ENCODE data around the gene PCBP3. TPM values are rescaled to one million over a fixed set of nuclear protein-coding genes. Genes with fewer than 3 reads are reported as not detected.

Gene PCBP3
- total RNA-seq, 1 donor from 2014 or later: 72.7 TPM

DNA sequence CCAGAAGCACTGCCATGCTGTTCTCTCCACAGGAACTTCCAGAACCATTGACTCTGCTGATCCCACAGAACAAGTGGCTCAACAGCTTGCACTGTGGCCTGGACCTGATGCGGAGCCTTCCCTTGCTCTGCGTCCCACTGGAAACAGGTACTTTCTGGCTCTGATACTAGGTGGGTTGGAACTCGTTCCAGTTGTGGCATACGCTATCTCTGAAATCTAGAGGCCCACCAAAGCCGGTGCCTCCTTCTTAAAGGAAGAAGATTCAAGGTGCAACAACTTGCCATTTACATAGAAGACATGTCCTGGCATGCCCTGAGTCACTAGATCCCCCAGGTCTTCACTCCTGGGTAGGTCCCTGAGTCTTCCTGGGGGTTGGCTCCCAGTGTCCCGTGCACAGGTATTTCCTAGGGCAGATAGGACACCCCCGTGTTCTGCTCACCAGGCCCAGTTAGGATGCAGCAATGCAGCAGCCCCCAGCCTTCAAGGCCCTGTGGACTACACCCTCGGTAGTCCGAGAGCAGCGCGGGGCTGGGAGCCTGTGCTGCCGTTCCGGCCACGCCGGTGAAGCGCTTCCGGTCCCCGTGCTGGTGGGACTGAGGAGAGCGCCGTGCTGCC lies 10.8 kb upstream of the PCBP3 start:
- H3K9me3 Mint-ChIP-seq (ENCODE audit: unreplicated experiment): peaks cover 2% of the 10 kb centered on the region
- peaks cover 2% of the 10 kb centered on the region for H3K4me1 Mint-ChIP-seq (ENCODE audit: low read depth, unreplicated experiment)

GRCh38 chr21:45634511-45635183 lies 8.9 kb upstream of the PCBP3 start:
- Mint-ChIP-seq H3K36me3 (ENCODE audit: unreplicated experiment) (no peaks in the 10 kb centered on the region), H3K4me3 (ENCODE audit: unreplicated experiment) (no peak overlapping the region), H3K4me1 (ENCODE audit: low read depth, unreplicated experiment) (peaks cover 14% of the 10 kb centered on the region), H3K27me3 (ENCODE audit: unreplicated experiment) (peaks cover 5% of the 10 kb centered on the region), H3K27ac (ENCODE audit: unreplicated experiment) (no peak overlapping the region), H3K9me3 (ENCODE audit: unreplicated experiment) (peaks cover 2% of the 10 kb centered on the region)
- TF ChIP-seq, protein P1, sequence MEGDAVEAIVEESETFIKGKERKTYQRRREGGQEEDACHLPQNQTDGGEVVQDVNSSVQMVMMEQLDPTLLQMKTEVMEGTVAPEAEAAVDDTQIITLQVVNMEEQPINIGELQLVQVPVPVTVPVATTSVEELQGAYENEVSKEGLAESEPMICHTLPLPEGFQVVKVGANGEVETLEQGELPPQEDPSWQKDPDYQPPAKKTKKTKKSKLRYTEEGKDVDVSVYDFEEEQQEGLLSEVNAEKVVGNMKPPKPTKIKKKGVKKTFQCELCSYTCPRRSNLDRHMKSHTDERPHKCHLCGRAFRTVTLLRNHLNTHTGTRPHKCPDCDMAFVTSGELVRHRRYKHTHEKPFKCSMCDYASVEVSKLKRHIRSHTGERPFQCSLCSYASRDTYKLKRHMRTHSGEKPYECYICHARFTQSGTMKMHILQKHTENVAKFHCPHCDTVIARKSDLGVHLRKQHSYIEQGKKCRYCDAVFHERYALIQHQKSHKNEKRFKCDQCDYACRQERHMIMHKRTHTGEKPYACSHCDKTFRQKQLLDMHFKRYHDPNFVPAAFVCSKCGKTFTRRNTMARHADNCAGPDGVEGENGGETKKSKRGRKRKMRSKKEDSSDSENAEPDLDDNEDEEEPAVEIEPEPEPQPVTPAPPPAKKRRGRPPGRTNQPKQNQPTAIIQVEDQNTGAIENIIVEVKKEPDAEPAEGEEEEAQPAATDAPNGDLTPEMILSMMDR (IDR thresholded peaks at IDR 0.05; ENCODE audit: partially characterized antibody, unreplicated experiment): no peak
- DNase-seq: no peak

More for the DNA sequence above, 10.8 kb upstream of the PCBP3 start:
- TF ChIP-seq, protein P1 (IDR thresholded peaks at IDR 0.05; ENCODE audit: partially characterized antibody, unreplicated experiment): no peak
- Mint-ChIP-seq H3K27me3 (ENCODE audit: unreplicated experiment) (peaks cover 2% of the 10 kb centered on the region), H3K4me3 (ENCODE audit: unreplicated experiment) (no peak overlapping the region), H3K36me3 (ENCODE audit: unreplicated experiment) (no peaks in the 10 kb centered on the region), H3K27ac (ENCODE audit: unreplicated experiment) (no peak overlapping the region)
- no peak for DNase-seq

DNA sequence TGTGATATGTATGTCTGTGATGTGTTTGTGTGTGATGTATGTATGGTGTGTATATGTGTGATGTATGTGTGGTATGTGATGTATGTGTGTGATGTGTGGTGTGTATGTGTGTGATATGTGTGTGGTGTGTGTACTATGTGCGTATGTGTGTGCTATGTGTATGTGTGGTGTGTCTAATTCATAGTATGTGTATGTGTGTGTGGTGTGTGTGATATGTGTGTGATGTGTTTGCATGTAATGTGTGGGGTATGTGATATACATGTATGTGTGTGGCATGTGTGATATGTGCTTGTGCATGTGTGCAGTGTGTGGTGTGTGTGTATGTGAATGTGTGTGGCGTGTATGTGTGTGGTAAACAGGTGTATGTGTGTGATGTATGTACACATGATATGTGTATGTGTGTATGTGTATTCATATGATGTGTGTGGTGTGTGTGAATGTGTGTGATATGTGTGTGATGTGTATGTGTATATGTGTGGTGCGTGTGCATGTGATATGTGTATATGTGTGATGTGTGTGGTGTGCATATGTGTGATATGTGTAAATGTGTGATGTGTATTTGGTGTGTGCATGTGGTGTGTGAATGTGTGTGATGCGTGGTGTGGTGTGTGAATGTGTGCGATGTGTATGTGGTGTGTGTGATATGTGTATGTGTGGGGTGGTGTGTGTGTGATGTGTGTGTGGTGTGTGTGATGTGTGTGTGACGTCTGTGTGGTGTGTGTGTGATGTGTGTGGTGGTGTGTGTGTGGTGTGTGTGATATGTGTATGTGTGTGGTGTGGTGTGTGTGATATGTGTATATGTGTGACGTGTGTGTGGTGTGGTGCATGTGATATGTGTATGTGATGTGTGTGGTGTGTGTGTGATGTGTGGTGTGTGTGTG lies 8.0 kb upstream of the PCBP3 start:
- Mint-ChIP-seq H3K27ac (ENCODE audit: unreplicated experiment) (no peak overlapping the region), H3K9me3 (ENCODE audit: unreplicated experiment) (peaks cover 2% of the 10 kb centered on the region), H3K27me3 (ENCODE audit: unreplicated experiment) (peaks cover 6% of the 10 kb centered on the region), H3K36me3 (ENCODE audit: unreplicated experiment) (no peaks in the 10 kb centered on the region), H3K4me3 (ENCODE audit: unreplicated experiment) (no peak overlapping the region), H3K4me1 (ENCODE audit: low read depth, unreplicated experiment) (peaks cover 15% of the 10 kb centered on the region)
- no peak for DNase-seq
- TF ChIP-seq, protein P1 (IDR thresholded peaks at IDR 0.05; ENCODE audit: partially characterized antibody, unreplicated experiment): no peak

DNA sequence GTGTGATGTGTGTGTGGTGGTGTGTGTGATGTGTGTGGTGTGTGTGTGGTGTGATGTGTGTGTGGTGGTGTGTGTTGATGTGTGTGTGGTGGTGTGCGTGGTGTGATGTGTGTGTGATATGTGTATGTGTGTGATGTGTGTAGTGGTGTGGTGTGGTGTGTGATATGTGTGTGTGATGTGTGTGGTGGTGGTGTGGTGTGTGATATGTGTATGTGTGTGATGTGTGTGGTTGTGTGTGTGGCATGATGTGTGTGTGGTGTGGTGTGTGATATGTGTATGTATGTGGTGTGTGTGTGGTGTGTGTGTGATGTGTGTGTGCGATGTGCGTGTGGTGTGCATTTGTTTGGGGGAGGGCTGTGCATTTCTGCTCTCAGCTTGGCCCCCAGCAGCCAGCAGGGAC lies 7.1 kb upstream of the PCBP3 start:
- TF ChIP-seq, protein P1 (IDR thresholded peaks at IDR 0.05; ENCODE audit: partially characterized antibody, unreplicated experiment): no peak
- no peak overlapping the region for H3K4me3 Mint-ChIP-seq (ENCODE audit: unreplicated experiment)
- no peak overlapping the region for H3K27ac Mint-ChIP-seq (ENCODE audit: unreplicated experiment)
- no peaks in the 10 kb centered on the region for H3K36me3 Mint-ChIP-seq (ENCODE audit: unreplicated experiment)
- peaks cover 17% of the 10 kb centered on the region for H3K4me1 Mint-ChIP-seq (ENCODE audit: low read depth, unreplicated experiment)
- DNase-seq: no peak
- peaks cover 6% of the 10 kb centered on the region for H3K27me3 Mint-ChIP-seq (ENCODE audit: unreplicated experiment)
- peaks cover 2% of the 10 kb centered on the region for H3K9me3 Mint-ChIP-seq (ENCODE audit: unreplicated experiment)
